Activated CD4-positive, CD25-positive, alpha-beta regulatory T cell treated with anti-CD3 and anti-CD28 coated beads, Interleukin-2, amount 50 U/mL, for 72 hours (primary cell): ENCODE data around the gene FEM1C.

ENCODE experiments used
- DNase-seq: peaks from one replicate; pipeline ENCODE4 v3.0.0; 2021

FEM1C gene

DNA sequence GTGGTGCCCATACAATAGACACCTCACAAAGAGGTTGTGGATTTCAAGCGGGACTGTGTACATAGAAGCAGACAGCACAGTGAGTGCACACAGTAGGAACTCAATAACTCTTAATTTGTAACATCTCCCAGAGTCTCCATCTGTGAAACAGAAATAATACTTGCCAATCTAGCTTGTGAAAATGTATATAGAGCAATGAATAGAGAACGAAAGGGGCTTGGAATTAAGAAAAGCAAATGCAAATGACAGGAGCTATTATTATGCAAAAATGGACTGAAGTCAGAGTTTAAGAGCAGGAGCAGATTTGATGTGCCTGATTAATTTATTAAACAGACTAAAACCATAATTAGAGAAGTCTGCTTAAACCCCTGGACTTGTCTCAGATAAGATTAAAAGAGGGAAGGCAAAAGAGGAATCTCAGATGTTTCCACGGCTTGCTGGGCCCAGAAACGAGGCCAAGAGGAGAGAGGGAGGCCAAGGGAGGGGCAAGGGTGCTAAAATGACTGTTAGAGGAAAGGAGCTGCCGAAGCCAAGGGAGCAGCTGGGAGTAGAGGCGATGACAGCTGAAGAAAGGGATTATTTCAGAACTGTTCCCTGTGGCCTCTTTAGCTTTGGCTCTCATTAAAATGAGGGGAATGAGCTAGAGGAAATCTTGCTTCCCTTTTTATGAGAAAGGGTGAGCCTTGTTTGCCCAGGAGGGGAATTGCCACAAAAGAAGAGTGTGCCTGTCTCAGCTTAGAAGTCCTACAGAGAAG is 72.1 kb downstream of the FEM1C start:
- DNase-seq: no peak

DNA sequence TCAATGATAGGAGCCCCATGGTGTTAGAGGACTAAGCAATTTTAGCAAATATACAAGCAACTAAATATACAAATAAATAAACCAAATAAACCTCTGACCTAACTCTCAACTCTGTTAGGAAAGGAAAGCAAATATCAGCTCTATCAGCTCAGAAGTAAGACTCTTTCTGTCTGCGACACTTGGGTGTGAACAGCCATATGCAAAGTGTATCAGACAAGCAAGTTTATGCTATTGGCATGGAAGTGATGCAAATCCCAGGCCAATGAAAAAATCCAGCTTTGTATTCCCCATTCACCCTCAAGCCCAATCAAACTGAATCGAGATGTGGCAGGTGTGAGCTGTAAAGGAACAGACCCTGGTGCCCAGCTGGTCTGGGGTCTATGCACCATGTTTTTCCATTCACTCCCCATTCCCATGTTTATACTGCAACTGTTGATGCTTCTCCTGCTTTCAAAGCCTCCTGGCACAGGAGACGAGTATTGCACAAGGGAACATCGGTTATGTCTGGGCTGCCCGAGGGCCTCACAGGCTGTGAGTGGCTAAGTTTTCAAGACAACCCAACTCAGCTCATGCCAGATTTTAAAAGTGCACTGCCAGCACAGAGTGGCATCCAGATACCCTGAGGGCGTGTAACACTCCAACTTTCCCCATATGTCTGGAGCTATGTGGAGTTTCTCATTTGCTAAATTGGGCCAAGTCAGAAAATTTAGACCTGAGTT is 73.1 kb downstream of the FEM1C start:
- no peak for DNase-seq

DNA sequence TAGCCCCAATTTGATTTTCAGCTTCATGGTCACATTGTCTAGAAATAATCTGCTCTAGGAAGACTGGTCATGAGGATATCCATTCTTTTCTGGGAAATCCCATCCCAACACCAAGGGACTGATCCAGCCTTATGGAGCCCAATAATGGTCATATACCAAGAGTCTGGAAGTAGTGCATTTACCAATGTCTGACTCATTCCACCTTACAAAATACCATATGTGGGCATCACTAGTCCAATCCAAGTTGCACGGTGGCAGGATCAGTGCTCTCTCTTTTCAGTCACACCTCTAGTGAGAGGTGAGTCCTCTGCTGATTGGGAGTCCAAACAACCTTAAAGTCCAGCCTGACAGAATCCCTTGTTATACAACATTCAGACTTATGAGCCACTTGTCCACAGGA is 73.7 kb downstream of the FEM1C start:
- no peak for DNase-seq
